Brain microvascular endothelial cell (primary cell): ENCODE data around the gene MPC1.

ENCODE experiments used
- DNase-seq: peaks from one replicate; pipeline ENCODE4 v3.0.0-alpha.2; 2020
- H3K27ac ChIP-seq: fragments of 250-450 bp; sonication (Bioruptor Pico); 2 replicates; pipeline ENCODE4 v1.5.1; 2020; ENCODE audit warnings: mild to moderate bottlenecking, moderate library complexity
- H3K27me3 ChIP-seq: fragments of 250-450 bp; sonication (Bioruptor Pico); replicated peaks from 2 replicates; pipeline ENCODE4 v1.5.1; 2020; ENCODE audit warnings: mild to moderate bottlenecking
- H3K36me3 ChIP-seq: fragments of 250-450 bp; sonication (Bioruptor Pico); replicated peaks from 2 replicates; pipeline ENCODE4 v1.5.1; 2020; ENCODE audit warnings: mild to moderate bottlenecking
- H3K4me3 ChIP-seq: 2 replicates; pipeline ENCODE4 v1.5.1; 2011; ENCODE audit warnings: low read depth, mild to moderate bottlenecking, control low read depth, low read length, moderate library complexity
- in situ Hi-C: cut with HindIII; loops from 2 replicates; pipeline ENCODE4 v1.10.0; 2017; ENCODE audit warnings: low sequenced_read_pairs, low pct_ligation_motif_present
- TF ChIP-seq, protein P1 (sequence below): IDR thresholded peaks from 2 replicates; pipeline ENCODE4 v1.5.1; 2011; ENCODE audit warnings: low read depth, mild to moderate bottlenecking, moderate library complexity, low read length, control low read depth, inconsistent platforms; ENCODE audit errors: missing control alignments

Gene MPC1

DNA sequence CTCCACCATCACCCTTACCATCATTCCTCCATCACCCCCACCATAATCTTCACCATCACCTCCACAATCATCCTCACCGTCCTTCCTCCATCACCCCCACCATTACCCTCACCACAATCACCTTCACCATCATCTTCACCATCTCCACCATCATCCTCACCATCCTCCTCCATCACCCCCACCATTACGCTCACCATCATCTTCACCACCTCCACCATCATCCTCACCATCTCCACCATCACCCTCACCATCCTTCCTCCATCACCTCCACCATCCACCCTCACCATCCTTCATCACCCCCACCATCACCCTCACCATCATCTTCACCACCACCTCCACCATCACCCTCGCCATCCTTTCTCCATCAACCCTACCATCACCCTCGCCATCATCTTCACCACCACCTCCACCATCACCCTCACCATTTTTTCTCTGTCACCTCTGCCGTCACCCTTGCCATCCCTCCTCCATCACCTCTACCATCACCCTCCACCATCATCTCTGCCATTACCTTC lies 33.1 kb upstream of the MPC1 start:
- Histone ChIP-seq H3K27me3 (no peaks in the 10 kb centered on the region), H3K36me3 (no peaks in the 10 kb centered on the region), H3K4me3 (no peak overlapping the region), H3K27ac (no peak overlapping the region)
- no peak for DNase-seq
- in situ Hi-C loops, result no loop called here
- TF ChIP-seq, protein P1, sequence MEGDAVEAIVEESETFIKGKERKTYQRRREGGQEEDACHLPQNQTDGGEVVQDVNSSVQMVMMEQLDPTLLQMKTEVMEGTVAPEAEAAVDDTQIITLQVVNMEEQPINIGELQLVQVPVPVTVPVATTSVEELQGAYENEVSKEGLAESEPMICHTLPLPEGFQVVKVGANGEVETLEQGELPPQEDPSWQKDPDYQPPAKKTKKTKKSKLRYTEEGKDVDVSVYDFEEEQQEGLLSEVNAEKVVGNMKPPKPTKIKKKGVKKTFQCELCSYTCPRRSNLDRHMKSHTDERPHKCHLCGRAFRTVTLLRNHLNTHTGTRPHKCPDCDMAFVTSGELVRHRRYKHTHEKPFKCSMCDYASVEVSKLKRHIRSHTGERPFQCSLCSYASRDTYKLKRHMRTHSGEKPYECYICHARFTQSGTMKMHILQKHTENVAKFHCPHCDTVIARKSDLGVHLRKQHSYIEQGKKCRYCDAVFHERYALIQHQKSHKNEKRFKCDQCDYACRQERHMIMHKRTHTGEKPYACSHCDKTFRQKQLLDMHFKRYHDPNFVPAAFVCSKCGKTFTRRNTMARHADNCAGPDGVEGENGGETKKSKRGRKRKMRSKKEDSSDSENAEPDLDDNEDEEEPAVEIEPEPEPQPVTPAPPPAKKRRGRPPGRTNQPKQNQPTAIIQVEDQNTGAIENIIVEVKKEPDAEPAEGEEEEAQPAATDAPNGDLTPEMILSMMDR, result no peak

- Histone ChIP-seq H3K4me3 (no peak overlapping the region), H3K27ac (no peak overlapping the region), H3K36me3 (no peaks in the 10 kb centered on the region), H3K27me3 (no peaks in the 10 kb centered on the region)
- DNase-seq, result no peak
- TF ChIP-seq, protein P1, result no peak
- in situ Hi-C loops, result no loop called here
Measured at GRCh38 chr6:166415306-166415705, 32.6 kb upstream of the MPC1 start.

DNA sequence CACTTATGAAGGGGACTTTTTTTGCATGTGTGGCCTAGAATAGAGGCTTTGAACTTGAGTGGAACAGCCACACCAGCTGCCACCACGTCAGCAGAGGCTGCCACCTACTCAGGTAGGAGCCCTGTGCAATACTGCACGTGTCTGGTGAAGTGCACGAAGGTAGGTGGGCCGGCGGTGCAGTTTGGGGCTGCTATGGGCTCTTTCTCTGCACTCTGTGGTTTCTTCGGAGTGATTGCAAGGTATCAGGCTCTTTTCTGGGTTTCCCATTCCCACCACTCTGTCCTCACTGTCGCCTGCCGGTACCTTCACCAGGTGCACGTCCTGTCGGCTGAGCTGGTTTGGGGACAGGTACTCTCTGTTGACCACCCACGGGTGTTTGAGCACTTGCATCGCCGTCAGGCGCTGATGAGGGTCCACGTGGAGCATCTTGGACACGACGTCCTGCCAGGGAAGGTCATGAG lies 30.8 kb upstream of the MPC1 start:
- TF ChIP-seq, protein P1, result no peak
- H3K36me3 ChIP-seq, result no peaks in the 10 kb centered on the region
- in situ Hi-C loops, result no loop called here
- no peak overlapping the region for H3K27ac ChIP-seq
- no peak overlapping the region for H3K4me3 ChIP-seq
- DNase-seq, result no peak
- H3K27me3 ChIP-seq, result no peaks in the 10 kb centered on the region

GRCh38 chr6:166412911-166413384 lies 30.2 kb upstream of the MPC1 start:
- H3K27ac ChIP-seq, result no peak overlapping the region
- in situ Hi-C loops, result no loop called here
- DNase-seq, result no peak
- H3K27me3 ChIP-seq, result no peaks in the 10 kb centered on the region
- H3K36me3 ChIP-seq, result no peaks in the 10 kb centered on the region
- TF ChIP-seq, protein P1, result no peak
- no peak overlapping the region for H3K4me3 ChIP-seq

DNA sequence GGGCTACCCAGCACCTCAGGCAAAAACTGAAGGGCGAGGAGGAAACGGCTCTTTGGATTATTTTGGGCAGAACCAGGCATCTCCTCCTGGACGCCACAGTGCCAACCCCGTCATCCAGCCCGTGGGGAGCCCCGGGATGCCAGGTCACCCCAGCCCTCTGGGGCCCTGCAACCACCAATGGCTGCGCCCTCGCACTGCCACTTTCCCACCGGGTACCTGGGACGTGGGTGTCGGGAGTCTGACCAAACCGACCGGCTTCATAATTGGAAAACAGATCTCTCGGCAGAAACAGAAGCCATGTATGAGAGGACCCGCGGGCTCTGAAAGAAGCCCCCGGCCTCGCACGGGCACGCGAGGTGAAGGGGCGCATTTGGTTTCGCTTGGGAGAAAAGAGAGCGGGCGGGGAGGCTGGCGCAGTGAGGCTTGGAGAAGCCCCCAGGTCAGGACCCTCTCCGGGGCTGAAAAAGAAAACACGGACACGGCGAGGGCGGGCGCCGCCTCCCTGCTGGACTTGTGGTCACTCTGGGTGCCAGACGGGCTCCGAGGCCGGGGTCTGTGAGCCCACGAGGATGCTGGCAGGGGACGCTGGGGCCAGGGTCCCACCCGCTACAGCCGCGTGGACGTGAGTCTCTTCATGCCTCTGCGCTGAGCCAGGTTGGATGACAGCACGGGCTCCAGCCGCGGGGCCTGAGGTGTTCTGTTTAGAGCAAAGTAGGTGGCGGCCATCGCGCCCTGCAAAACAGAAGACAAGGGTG lies 29.6 kb upstream of the MPC1 start:
- Histone ChIP-seq H3K36me3 (no peaks in the 10 kb centered on the region), H3K27ac (no peak overlapping the region), H3K27me3 (no peaks in the 10 kb centered on the region), H3K4me3 (no peak overlapping the region)
- no peak for DNase-seq
- in situ Hi-C loops, result no loop called here
- TF ChIP-seq, protein P1, result no peak
